ENCODE measurements around the gene ZNF774. TPM values are rescaled to one million over a fixed set of nuclear protein-coding genes. Genes with fewer than 3 reads are reported as not detected.

ZNF774 gene
- total and polyA plus RNA-seq, 4 donors, result 0.19 to 1.0 (median 0.48) TPM

DNA sequence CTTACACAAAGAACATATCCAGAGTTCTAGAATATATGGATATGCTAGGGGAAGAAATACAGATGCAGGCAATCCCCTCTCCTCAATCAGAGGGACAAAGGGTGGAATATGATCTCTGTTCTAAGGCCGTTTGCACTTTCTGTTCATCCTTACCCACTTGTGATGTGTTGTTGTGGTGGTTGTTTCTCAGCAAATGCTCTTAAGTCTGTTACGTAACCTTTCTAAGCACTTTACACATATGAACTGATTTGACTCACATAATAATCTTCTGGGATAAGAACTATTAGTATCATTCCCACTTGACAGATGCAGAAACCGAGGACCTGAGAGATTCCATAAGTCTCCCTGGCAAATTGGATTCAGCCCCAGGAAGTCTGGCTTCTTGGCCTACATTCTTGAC is 46.2 kb upstream of the ZNF774 start:
- H3K4me1 ChIP-seq (ENCODE audit: control insufficient read depth in 4 of 4, insufficient read depth in 4 of 4, low read length in 3 of 4), result no peaks in the 10 kb centered on the region
- no peaks in the 10 kb centered on the region for H3K27me3 ChIP-seq (ENCODE audit: control insufficient read depth in 4 of 4, insufficient read depth in 4 of 4, low read length in 3 of 4)
- H3K9ac ChIP-seq (ENCODE audit: low read depth in 1 of 2, low read length in 2 of 2), result no peak overlapping the region
- no peak overlapping the region for H3K4me3 ChIP-seq (ENCODE audit: low read depth in 1 of 3, low read length in 3 of 3)
- WGBS, result 84% methylated on average over 3 of the region's 3 CpGs
- DNase-seq (ENCODE audit: low spot score), result no peak
- H3K9me3 ChIP-seq (ENCODE audit: control insufficient read depth in 4 of 4, low read length in 3 of 4), result no peaks in the 10 kb centered on the region
- no peaks in the 10 kb centered on the region for H3K36me3 ChIP-seq (ENCODE audit: control insufficient read depth in 4 of 4, insufficient read depth in 3 of 4, low read depth in 1 of 4, low read length in 3 of 4)
- no peak overlapping the region for H3K27ac ChIP-seq (ENCODE audit: low read depth in 1 of 2, low read length in 2 of 2)
- TF ChIP-seq CTCF (IDR thresholded peaks at IDR 0.05; ENCODE audit: low read depth, low read length, missing input control), result no peak

DNA sequence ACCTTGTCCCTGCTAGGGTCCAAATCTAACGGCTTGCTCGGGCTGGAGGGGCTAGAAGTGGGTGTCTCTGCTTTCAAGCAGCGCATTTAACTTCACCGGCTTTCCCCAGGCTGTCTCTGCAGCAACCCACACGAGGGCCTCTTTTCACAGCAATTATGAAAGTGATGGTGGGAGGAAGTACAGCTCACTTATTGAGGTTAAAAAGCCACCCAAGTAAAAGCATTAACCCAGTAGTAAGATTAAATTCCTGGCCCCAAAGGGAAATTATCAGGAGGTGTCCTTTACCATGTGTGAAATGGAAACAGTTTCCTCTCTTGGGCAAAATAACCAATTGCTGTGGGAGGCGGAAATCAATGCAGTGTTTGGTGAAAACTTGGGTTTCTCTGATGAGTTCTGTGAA is 45.5 kb upstream of the ZNF774 start:
- Histone ChIP-seq H3K4me3 (ENCODE audit: low read depth in 1 of 3, low read length in 3 of 3) (no peak overlapping the region), H3K4me1 (ENCODE audit: control insufficient read depth in 4 of 4, insufficient read depth in 4 of 4, low read length in 3 of 4) (no peaks in the 10 kb centered on the region), H3K27ac (ENCODE audit: low read depth in 1 of 2, low read length in 2 of 2) (no peak overlapping the region), H3K9ac (ENCODE audit: low read depth in 1 of 2, low read length in 2 of 2) (no peak overlapping the region), H3K9me3 (ENCODE audit: control insufficient read depth in 4 of 4, low read length in 3 of 4) (no peaks in the 10 kb centered on the region), H3K27me3 (ENCODE audit: control insufficient read depth in 4 of 4, insufficient read depth in 4 of 4, low read length in 3 of 4) (no peaks in the 10 kb centered on the region), H3K36me3 (ENCODE audit: control insufficient read depth in 4 of 4, insufficient read depth in 3 of 4, low read depth in 1 of 4, low read length in 3 of 4) (no peaks in the 10 kb centered on the region)
- TF ChIP-seq CTCF (IDR thresholded peaks at IDR 0.05; ENCODE audit: low read depth, low read length, missing input control), result no peak
- no peak for TF ChIP-seq EGR1 (IDR thresholded peaks at IDR 0.05; ENCODE audit: low read depth in 2 of 2)
- TF ChIP-seq HNF4A (conservative IDR thresholded peaks at IDR 0.05), result no peak
- no peak for DNase-seq (ENCODE audit: low spot score)
- 56% methylated on average over 6 of the region's 6 CpGs for WGBS

DNA sequence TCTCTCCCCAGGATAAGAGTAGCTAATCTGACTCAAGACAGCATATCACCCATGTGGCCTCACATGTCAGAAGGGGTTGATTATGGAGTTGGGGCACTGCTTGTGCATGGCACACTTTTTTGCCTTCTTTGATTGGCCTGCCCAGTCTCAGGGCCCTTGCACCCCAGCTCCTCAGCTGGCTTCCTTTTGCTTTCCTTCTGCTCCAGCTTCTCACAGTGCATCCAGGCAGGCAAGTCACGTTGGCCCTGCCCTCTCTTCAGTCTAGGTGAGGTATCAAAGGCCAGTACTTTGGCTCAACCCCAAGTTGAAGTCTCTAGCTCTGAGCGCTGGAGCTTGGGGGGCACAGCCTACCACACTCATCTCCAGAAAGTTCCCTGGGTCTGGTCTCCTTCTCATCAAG is 44.4 kb upstream of the ZNF774 start:
- Histone ChIP-seq H3K36me3 (ENCODE audit: control insufficient read depth in 4 of 4, insufficient read depth in 3 of 4, low read depth in 1 of 4, low read length in 3 of 4) (no peaks in the 10 kb centered on the region), H3K27me3 (ENCODE audit: control insufficient read depth in 4 of 4, insufficient read depth in 4 of 4, low read length in 3 of 4) (no peaks in the 10 kb centered on the region), H3K9me3 (ENCODE audit: control insufficient read depth in 4 of 4, low read length in 3 of 4) (no peaks in the 10 kb centered on the region), H3K4me3 (ENCODE audit: low read depth in 1 of 3, low read length in 3 of 3) (no peak overlapping the region), H3K27ac (ENCODE audit: low read depth in 1 of 2, low read length in 2 of 2) (no peak overlapping the region), H3K4me1 (ENCODE audit: control insufficient read depth in 4 of 4, insufficient read depth in 4 of 4, low read length in 3 of 4) (no peaks in the 10 kb centered on the region), H3K9ac (ENCODE audit: low read depth in 1 of 2, low read length in 2 of 2) (no peak overlapping the region)
- no peak for DNase-seq (ENCODE audit: low spot score)
- WGBS, result 74% methylated on average over 2 of the region's 2 CpGs
- no peak for TF ChIP-seq HNF4A (conservative IDR thresholded peaks at IDR 0.05)

DNA sequence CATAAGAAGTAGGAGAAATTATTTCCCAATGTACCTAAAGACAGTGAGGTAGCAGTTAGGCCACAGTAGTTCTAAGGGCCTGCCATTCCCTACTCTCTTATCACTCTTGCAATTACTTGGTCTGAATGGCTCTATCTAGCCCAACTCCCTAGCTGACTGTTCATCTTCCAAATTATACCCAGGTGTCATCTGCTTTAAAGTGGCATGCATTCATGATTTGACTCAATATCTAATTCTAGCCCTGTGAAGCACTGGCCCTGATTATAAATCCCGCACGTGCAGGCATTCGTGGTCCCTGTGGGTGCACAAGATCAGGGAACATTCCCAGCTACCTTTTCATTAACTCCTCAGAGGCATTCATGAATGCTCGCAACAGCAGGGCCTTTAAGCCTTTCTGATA is 43.1 kb upstream of the ZNF774 start:
- 96% methylated on average over 4 of the region's 4 CpGs for WGBS
- no peaks in the 10 kb centered on the region for H3K27me3 ChIP-seq (ENCODE audit: control insufficient read depth in 4 of 4, insufficient read depth in 4 of 4, low read length in 3 of 4)
- H3K9me3 ChIP-seq (ENCODE audit: control insufficient read depth in 4 of 4, low read length in 3 of 4), result no peaks in the 10 kb centered on the region
- no peak overlapping the region for H3K9ac ChIP-seq (ENCODE audit: low read depth in 1 of 2, low read length in 2 of 2)
- no peak for DNase-seq (ENCODE audit: low spot score)
- H3K4me1 ChIP-seq (ENCODE audit: control insufficient read depth in 4 of 4, insufficient read depth in 4 of 4, low read length in 3 of 4), result no peaks in the 10 kb centered on the region
- H3K4me3 ChIP-seq (ENCODE audit: low read depth in 1 of 3, low read length in 3 of 3), result no peak overlapping the region
- H3K36me3 ChIP-seq (ENCODE audit: control insufficient read depth in 4 of 4, insufficient read depth in 3 of 4, low read depth in 1 of 4, low read length in 3 of 4), result no peaks in the 10 kb centered on the region
- H3K27ac ChIP-seq (ENCODE audit: low read depth in 1 of 2, low read length in 2 of 2), result no peak overlapping the region
- TF ChIP-seq SP1 (IDR thresholded peaks at IDR 0.05), result no peak
- no peak for TF ChIP-seq FOXA1 (IDR thresholded peaks at IDR 0.05)
- TF ChIP-seq GABPA (IDR thresholded peaks at IDR 0.05 in 1 of 2, conservative IDR thresholded peaks at IDR 0.05 in 1 of 2), result no peak
- TF ChIP-seq FOXA2 (IDR thresholded peaks at IDR 0.05), result no peak
- no peak for TF ChIP-seq CTCF (IDR thresholded peaks at IDR 0.05; ENCODE audit: low read depth, low read length, missing input control)
- TF ChIP-seq RXRA (IDR thresholded peaks at IDR 0.05), result no peak
- TF ChIP-seq RAD21 (IDR thresholded peaks at IDR 0.05), result no peak
- TF ChIP-seq TAF1 (conservative IDR thresholded peaks at IDR 0.05), result no peak
- no peak for TF ChIP-seq HNF4G (IDR thresholded peaks at IDR 0.05)
- TF ChIP-seq, protein P1, sequence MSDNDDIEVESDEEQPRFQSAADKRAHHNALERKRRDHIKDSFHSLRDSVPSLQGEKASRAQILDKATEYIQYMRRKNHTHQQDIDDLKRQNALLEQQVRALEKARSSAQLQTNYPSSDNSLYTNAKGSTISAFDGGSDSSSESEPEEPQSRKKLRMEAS (IDR thresholded peaks at IDR 0.05), result no peak
- TF ChIP-seq HNF4A (conservative IDR thresholded peaks at IDR 0.05), result no peak
- TF ChIP-seq, protein P2, sequence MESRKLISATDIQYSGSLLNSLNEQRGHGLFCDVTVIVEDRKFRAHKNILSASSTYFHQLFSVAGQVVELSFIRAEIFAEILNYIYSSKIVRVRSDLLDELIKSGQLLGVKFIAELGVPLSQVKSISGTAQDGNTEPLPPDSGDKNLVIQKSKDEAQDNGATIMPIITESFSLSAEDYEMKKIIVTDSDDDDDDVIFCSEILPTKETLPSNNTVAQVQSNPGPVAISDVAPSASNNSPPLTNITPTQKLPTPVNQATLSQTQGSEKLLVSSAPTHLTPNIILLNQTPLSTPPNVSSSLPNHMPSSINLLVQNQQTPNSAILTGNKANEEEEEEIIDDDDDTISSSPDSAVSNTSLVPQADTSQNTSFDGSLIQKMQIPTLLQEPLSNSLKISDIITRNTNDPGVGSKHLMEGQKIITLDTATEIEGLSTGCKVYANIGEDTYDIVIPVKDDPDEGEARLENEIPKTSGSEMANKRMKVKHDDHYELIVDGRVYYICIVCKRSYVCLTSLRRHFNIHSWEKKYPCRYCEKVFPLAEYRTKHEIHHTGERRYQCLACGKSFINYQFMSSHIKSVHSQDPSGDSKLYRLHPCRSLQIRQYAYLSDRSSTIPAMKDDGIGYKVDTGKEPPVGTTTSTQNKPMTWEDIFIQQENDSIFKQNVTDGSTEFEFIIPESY (IDR thresholded peaks at IDR 0.05), result no peak
- no peak for TF ChIP-seq YY1 (IDR thresholded peaks at IDR 0.05)
- TF ChIP-seq EGR1 (IDR thresholded peaks at IDR 0.05; ENCODE audit: low read depth in 2 of 2), result no peak

Measured in liver (tissue), 9 donors.